Adipose tissue (tissue), 3 donors: Measurements from ENCODE around the gene KERA. TPM values are rescaled to one million over a fixed set of nuclear protein-coding genes. Genes with fewer than 3 reads are reported as not detected.

ENCODE experiments used
- H3K27ac ChIP-seq: one replicate; pipeline ENCODE4 v1.5.1; 2013; ENCODE audit warnings: low read depth, low read length
- WGBS, 3 donors: extraction: QIAGEN DNeasy Blood & Tissue Kit; methylation state at CpG; one replicate each; pipeline ENCODE4 v1.1.7; 2013; 5-methylcytosine and 5-hydroxymethylcytosine counted together
- polyA plus RNA-seq, 3 donors: library from polyadenylated mRNA; stranded (reverse); fragments of 200-250 nt; gene quantifications; one replicate each; pipeline ENCODE4 v1.2.3, GENCODE V29; 2013
- donor health status: healthy with polysubstance abuse.
- donor health status: Bipolar disorder and iron deficiency.
- donor health status: healthy.

The KERA gene
- polyA plus RNA-seq, 3 donors: 0.03 TPM; not detected in 2

DNA sequence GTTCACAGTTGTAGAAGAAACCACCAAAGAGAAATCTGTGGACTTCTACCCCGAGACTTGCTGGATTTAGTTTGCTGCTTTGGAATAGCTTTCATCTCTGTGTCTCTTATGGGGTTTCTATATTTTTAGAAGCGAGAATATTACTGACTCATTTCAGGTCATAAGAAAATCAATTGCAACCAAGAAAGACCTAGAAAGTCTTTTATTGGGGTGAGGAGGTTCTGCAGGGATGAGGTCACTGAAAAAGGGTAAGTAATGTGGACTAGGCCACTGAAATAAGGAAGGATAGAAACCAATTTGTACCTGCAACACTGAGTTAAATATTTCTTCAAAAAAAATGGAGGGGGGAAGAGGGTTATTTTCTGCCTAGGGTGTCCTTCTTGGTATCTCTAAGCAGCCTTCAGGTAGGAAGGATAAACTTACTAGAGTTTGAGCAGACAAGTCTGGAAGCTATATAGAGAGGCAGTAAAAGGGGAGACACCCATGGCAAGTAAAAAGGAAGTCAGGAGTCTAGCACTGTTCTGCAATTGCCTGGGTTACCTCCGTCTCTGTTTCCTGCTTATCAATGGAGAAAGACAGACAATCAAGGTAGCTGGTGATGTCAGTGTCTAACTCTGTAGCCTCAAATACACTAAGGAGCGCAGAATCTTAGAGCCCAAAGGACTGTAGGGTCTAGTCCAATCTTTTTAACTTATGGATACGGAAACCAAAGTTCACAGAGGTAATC, 19.6 kb upstream of the KERA start:
- H3K27ac ChIP-seq: no peak overlapping the region
- 81 to 92% (median 85%) methylated on average over 5 of the region's 5 CpGs for WGBS, 3 donors

DNA sequence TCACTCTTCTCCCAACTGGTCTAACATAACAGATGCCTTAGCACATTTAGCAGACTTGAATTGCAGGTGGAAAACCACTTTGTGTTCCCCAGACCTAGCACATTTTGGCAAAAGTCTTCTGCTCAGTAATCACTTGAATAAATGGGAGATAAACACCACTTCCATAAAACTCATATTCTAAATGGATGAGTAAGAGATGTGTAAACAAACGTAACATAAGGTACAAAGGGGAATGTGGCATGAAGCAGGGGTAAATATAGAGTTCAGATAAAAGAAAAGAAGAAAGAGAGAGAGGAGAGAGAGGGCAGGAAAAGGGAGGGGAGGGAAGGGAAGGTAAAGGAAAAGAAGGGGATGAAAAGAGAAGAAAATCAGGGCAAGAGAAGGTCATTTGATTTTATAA, 17.0 kb upstream of the KERA start:
- WGBS, 3 donors: 49 to 75% (median 73%) methylated on average over 1 of the region's 1 CpG
- no peak overlapping the region for H3K27ac ChIP-seq

DNA sequence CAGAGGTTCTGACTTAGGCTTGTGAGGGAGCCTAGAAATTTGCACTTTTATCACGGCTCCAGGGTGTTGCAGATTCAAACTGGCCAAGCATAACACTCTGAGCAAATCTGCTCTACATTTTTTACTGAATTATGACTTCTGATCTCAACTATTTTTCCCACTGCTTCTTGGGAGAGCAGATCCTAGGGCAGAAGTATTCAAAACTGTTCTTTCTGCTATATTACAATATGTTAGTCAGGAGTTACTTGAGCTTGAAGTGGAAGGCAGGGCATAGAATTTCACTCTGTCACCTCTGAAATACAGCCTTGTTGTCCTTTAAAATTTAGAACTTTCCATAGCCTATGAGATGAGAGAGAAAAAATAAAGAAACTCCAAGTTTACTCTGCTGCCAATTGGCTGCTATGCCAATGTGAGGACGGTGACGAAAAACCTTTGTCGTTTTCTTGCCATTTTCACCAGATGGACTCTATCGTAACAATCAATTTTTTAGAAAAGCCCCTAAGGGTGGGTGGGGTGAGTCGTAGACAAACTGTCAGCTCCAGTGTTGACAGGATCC, 16.4 kb upstream of the KERA start:
- H3K27ac ChIP-seq: no peak overlapping the region

DNA sequence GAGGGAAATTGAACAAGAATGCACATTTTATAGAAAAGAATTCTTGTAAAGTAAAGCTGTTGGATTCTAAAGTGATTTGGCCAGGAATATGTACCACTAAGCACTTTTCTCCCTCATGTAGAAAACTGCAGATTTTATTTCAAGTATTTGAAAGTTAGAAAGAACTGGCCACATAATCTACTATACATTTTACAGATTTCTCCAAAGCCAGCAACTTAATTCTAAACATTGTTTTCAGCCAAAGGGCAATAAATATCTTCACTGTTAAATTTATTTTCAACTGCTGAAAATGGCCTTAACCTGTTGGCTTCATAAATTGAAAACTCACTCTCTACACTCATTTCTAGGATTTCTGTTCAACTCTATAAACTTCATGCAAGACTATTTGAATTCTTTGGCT, 15.6 kb upstream of the KERA start:
- no peak overlapping the region for H3K27ac ChIP-seq

More for the DNA sequence above, 16.4 kb upstream of the KERA start:
- WGBS, 3 donors: 57 to 67% (median 60%) methylated on average over 6 of the region's 6 CpGs

DNA sequence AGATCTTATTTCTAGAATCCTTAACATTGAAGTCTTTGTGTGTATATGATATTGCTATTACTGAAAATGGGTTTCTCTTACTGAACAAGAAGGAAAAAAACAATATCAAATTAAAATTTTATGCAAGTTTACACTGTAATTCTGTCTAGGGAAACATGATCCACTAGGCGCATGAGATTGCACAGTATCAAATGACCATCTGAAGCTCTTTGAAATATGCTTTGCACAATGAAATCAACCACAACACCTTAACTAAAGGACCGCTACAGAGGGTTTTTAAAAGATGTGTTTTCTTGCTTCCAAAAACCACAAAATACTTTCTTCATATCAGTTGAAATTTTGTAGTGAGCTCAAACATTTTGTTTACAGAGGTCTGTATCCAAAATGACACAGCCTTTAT, 15.1 kb upstream of the KERA start:
- H3K27ac ChIP-seq: no peak overlapping the region
- WGBS, 3 donors: 82 to 89% (median 84%) methylated on average over 2 of the region's 2 CpGs

DNA sequence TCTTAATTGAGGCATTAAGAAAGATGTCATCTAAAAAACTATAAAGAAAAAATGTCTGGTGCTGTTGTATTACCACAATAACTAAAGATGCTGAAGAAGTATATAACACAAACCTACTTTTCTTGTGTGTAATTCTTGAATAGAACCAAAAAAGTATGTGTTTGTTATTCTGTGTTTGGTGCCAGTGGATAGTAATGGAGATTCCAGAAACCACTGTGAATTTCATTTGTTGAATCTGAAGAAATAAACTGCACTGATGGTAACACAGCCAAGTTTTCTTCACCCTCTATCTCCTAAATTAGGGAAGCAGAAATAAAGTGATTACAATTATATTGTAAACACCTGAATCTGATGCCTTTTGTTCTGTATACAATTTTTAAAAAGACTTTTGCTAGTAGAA, 13.1 kb upstream of the KERA start:
- no peak overlapping the region for H3K27ac ChIP-seq

DNA sequence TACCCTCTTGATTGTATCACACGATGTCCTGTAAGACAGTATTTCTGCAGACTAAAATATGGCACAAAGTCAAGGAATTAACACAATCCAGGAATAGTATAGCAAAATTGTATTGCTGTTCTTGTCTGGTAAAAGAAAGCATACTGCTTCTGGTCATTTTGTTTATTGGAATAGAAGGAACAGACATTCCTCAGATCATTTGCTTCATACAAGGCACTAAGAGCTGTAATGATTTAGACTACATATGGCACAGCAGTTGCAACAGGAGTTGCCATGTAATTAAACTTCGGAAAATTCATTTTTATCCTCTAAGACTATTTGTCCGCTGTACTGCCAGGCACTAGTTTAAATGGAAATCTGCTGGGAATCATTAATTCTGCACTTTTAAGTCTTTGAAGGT, 7.6 kb upstream of the KERA start:
- H3K27ac ChIP-seq: no peak overlapping the region
- 84 to 93% (median 92%) methylated on average over 3 of the region's 3 CpGs for WGBS, 3 donors

DNA sequence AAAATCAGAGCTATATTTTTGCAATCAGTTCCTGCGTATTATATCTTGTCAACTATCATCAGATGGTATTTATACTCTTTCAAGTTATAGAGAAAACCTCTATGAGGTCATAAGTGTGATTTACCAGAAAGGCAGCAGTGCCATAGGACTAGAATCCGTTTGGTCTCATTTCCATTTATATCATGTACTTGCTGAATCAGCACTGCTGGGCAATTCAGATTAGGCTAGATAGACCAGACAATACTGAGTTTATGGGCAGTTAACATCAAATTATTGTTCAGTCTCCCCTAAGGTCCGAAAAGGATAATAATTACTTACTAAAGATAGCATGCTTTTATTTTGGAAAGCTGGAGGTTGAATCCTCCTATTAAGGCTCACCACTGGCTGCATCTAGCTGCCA, 6.8 kb upstream of the KERA start:
- 62 to 86% (median 85%) methylated on average over 3 of the region's 3 CpGs for WGBS, 3 donors
- H3K27ac ChIP-seq: no peak overlapping the region

DNA sequence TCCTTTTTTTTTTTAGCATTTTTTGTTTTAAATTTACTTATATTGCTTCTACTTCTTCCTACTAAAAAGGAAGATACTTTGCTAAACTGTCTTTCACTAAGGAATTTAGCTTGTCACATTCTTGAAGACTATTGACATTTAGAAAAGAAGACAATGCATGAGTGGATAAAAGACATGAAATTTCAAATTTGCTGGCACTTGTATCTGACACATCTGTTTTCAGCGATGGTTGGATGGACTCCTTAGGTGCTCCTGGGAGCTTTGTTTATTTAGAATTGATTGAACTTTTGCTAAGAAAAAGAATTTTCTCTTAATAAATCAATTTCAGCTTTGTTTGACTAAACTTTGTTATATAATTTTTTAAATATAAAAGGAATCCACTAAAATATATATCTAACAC, 3.3 kb upstream of the KERA start:
- no peak overlapping the region for H3K27ac ChIP-seq
- WGBS, 3 donors: 77 to 92% (median 81%) methylated on average over 1 of the region's 1 CpG

DNA sequence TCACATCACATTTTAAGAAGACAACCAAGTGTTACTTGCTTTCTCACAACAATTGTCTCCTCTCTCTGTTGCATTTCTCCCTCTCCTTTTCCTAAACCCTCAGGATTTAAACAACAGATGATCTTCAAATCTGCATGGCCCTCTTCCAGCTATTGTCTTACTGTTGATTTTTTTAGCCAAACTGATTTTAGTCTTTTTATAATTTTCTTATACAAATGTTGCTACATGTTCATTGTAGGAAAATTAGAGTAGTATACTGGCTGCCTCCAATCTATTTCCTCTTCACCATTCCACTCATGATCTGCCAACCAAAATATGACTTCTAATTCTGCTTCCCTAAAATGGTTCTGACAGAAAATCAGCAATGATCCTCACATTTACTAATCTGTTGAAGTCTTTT, 1.4 kb upstream of the KERA start:
- H3K27ac ChIP-seq: no peak overlapping the region

DNA sequence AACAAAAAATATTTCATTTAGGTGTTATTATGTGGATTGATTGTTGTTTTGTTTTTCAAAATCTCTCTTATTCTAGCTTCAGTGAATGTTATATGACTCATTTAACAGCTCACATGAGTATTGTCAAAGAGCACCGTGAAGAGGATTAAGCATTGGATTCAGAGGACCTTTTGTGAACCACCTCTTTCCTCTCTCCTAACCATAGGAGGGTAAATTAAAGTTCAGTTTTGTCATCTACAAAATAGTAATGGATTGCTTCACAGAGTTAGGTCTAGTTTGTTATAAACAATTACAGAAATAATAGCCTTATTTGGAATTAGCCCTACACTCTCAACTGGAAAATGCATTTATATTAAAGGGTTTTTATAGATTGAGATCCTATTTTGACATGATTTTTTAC, 962 bp upstream of the KERA start:
- 59 to 74% (median 68%) methylated on average over 1 of the region's 1 CpG for WGBS, 3 donors

DNA sequence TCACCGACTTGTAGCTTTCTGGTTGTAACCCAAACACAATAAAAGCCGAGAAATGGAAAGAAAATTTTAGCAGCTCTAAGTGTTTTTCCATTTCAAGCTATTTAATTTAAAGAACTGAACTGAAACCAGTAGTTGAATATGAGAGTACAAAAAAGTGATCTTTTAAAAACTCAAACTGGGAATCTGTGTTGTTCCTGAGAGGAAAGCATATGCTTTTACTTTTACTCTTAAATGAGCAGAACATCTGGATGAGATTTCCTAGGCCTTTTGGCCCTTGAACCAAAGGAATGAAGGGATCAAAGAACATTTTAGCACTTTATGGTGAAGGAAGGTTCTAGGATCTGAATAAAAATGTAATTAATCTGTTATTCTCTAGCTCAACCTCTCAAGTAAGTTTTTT, 1.3 kb downstream of the KERA start:
- no peak overlapping the region for H3K27ac ChIP-seq
- WGBS, 3 donors: 89 to 95% (median 90%) methylated on average over 2 of the region's 2 CpGs

More for the DNA sequence above, 962 bp upstream of the KERA start:
- no peak overlapping the region for H3K27ac ChIP-seq

DNA sequence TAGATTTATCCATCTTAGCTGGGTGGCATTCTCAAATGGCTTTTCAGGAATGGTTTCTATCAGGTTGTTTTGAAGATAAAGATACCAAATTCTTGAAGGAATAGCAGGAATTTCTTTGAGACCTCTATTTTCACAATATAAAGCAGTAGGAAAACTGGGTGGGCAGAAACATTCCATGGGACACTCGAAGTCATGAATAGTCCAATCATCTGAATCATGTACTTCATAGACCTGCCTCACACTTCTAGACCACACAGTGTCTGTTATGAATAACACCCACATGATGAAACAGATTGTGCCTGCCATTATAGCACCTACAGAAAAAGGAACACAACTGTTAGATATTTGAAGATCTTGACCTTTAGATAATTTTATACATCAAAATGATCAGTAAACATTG, 1.8 kb downstream of the KERA start:
- no peak overlapping the region for H3K27ac ChIP-seq
- 71 to 86% (median 85%) methylated on average over 1 of the region's 1 CpG for WGBS, 3 donors

DNA sequence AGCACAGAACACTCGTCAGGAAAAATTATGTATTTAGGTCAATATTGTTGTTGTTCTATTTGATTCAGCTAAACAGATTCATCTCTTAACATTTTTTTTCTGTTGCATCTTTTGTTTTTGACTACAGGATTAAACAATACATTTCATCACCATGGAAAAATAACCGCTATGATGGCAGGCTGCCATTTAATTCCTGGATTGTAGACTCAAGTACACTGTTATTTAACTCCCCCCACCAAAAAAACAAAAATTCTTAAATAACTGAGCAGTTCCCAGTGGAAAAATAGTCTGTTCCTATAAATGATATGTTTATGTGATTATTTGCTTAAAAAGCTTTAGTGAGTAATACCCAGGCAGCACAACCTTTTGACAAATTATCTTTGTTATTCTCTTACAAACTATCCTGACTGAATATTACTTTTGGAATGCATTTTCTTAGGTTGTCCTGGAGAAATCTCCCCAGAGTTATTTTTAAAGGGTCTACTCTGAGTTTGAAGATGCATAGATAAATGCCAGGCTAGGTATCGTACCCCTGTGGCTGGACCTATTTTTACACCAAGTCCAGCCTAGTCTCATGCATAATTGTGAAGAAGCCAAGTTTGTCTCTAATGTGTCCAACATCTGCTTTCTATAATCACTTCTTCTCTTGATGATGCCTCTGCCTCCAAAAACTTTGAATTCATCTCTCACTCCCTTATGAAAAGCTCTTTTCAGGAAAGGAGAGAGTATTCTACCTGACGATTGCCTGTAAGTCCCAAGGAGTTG, 3.7 kb downstream of the KERA start:
- WGBS, 3 donors: 42 to 72% (median 47%) methylated on average over 4 of the region's 4 CpGs
- no peak overlapping the region for H3K27ac ChIP-seq

DNA sequence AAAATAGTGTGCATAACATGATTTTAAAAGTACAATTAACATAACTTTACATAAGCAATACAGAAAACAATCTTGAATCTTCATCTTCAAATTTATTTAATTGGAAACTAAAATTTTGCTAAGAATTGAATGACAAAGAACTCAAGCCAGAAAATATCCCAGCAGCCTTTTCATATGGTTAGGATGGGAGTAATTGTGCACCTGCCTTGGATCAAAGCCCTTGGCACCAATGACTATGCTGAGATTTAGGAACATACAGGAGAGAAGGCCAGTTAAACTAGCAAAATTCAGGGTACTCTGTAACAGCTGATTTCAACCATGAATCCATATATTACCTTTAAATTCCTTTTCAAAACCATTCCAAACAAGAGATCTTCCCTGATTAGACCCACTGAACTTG, 5.8 kb downstream of the KERA start:
- no peak overlapping the region for H3K27ac ChIP-seq

DNA sequence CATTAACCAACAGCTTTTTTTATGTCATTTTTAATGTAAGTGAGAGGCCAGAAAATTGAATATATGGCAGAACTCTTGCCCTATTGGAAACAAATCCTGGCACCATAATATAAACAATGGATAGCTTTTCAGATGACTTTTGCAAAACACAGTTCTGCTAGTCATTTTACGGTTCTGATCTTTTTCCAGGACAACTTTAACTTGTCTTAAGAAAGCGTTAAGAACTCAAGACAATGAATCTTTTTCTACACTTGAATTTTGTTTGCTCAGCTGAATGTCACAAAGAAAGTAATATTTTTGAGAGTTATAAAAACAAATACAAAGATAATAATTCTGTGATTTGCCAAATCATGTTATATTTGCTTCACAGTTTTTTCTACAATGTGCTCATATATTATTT, 13.2 kb downstream of the KERA start:
- no peak overlapping the region for H3K27ac ChIP-seq
- 74 to 81% (median 75%) methylated on average over 2 of the region's 2 CpGs for WGBS, 3 donors

DNA sequence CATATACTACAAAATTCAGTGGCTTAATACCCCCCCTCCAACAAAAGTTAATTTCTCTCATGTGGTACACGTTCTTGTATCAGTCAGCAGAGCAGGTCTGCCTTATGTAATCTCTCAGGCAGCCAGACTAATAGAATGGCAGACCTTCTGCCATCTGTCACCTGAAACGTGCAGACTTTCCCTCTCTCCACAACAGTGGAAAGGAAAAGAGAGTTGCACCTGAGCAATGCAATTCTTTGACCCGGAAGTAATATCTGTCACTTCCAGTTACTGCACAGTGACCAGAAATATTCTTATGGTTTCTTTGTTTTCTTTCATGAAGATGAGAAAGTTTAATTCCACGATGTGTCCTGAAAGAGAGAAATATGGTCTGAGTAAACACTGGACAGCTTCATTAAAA, 14.4 kb downstream of the KERA start:
- 58 to 75% (median 72%) methylated on average over 4 of the region's 4 CpGs for WGBS, 3 donors
- H3K27ac ChIP-seq: no peak overlapping the region

DNA sequence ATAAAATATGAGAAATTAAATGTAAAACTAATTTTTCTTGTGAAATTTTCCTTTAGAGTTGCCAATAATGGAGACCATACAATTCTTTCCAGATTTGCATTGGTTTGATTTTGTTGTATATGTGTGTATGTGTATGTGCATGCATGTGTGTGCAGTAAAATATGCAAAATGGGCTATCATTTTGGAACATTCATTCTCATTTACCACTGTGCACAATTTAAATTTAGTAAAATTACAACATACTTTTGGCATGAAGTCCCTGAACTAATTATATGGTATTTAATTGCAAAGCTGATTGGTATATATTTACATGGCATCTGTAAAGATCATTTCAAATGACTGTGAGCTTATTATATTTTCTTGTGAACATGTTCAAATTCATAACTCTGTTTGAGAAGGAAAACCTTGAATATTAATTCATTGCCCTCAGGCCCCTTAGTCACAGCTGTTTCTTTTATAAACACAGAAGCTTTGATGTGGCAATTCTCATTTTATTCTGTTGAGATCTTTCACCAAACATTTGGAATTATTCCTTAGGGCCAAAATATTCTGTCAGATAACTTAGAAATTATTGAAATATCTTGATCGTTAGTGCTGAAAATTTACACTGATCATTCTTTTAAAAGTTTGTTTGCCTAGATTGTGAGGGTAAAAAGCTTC, 17.6 kb downstream of the KERA start:
- 46 to 82% (median 68%) methylated on average over 1 of the region's 1 CpG for WGBS, 3 donors

DNA sequence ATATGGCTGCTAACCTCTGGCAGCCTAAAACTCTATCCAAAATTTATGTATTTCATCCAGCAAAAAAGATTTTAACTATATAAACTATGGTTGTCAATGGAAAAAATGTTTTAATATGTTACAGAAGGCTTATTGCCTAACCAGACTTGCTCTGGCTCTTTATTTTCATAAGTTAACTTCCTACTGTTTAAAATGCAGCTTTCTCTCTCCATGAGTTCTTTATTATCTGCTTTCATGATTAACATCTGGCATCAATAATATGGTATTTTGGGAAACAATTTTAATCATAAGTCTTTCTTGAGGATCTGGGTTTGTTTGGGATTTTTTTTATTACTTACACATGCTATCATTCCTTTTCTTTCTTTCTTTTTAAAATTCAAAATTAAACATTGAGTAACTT, 20.5 kb downstream of the KERA start:
- no peak overlapping the region for H3K27ac ChIP-seq

More for the DNA sequence above, 17.6 kb downstream of the KERA start:
- H3K27ac ChIP-seq: no peak overlapping the region

DNA sequence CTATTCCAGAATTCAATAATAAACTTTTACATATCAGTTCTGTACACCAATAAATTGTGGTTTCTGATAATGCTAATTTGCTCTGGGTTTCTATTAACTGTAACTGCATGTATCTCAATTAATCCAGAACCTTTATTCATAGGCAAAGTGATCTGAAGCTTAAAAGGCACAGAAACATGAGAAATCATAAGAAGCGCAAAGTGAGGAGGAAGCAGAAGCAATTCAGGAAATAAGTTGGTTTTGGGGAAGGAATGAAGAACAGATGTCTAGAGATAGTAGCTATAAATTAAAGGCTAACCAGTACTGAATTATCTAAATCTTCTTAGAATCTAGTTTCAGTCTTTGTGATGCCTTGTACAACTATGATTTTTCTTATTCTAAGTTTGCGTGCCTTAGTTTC, 24.6 kb downstream of the KERA start:
- no peak overlapping the region for H3K27ac ChIP-seq
- 58 to 89% (median 58%) methylated on average over 2 of the region's 2 CpGs for WGBS, 3 donors
